ENCODE measurements around the gene LMTK3. TPM values are rescaled to one million over a fixed set of nuclear protein-coding genes. Genes with fewer than 3 reads are reported as not detected.

Gene LMTK3
- total and polyA plus RNA-seq, 2 experiments from 2014 or later: 1.6 to 11.8 TPM

DNA sequence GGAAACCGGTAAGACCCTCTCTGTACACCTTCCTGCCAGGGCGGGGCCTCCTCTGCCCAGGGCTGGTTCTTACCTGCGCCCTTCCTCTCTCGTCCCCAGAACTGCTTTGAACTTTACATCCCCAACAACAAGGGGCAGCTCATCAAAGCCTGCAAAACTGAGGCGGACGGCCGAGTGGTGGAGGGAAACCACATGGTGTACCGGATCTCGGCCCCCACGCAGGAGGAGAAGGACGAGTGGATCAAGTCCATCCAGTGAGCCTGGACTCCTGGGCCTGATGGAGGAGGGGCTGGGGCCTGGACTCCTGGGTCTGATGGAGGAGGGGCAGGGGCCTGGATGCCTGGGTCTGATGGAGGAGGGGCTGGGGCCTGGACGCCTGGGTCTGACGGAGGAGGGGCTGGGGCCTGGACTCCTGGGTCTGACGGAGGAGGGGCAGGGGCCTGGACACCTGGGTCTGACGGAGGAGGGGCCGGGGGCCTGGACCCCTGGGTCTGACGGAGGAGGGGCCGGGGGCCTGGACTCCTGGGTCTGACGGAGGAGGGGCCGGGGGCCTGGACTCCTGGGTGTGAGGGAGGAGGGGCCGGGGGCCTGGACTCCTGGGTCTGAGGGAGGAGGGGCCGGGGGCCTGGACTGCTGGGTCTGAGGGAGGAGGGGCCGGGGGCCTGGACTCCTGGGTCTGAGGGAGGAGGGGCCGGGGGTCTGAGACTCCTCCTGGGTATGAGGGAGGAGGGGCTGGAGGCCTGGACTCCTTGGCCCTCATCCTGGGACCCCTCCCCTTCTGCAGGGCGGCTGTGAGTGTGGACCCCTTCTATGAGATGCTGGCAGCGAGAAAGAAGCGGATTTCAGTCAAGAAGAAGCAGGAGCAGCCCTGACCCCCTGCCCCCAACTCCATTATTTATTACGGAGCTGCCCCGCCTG is 33.0 kb downstream of the LMTK3 start:
- Histone ChIP-seq H3K36me3 (ENCODE audit: insufficient read depth) (peaks cover 23% of the 10 kb centered on the region), H3K4me1 (ENCODE audit: insufficient read depth) (peaks cover 12% of the 10 kb centered on the region; the same call in 1 of the 2 replicates), H3K9me2 (ENCODE audit: insufficient read depth) (no peaks in the 10 kb centered on the region), H3K27me3 (ENCODE audit: insufficient read depth) (no peaks in the 10 kb centered on the region), H4K20me1 (replicated peaks; ENCODE audit: insufficient read depth) (peaks cover 5% of the 10 kb centered on the region; the same call in 1 of the 2 replicates), H3K4me3 (no peak overlapping the region), H3F3A (replicated peaks; ENCODE audit: low read depth) (peaks cover 26% of the 10 kb centered on the region), H3K27ac (ENCODE audit: low read depth) (no peak overlapping the region), H3K79me2 (replicated peaks; ENCODE audit: insufficient read depth) (no peaks in the 10 kb centered on the region), H2AFZ (no peak overlapping the region), H3K4me2 (no peak overlapping the region)
- Mint-ChIP-seq H3K27me3 (ENCODE audit: insufficient read depth, low read depth, poor library complexity) (peaks cover 33% of the 10 kb centered on the region), H3K9me3 (no peaks in the 10 kb centered on the region; the same call in 2 of the 3 replicates), H3K4me1 (peaks cover 24% of the 10 kb centered on the region), H3K27ac (no peak overlapping the region), H3K4me3 (no peak overlapping the region), H3K36me3 (ENCODE audit: low read depth) (peaks cover 45% of the 10 kb centered on the region)
- TF ChIP-seq ZNF331 (CRISPR knock-in tag; IDR thresholded peaks at IDR 0.05; ENCODE audit: low read depth) (no peak), ZNF114 (CRISPR knock-in tag; IDR thresholded peaks at IDR 0.05) (no peak), ETS1 (IDR thresholded peaks at IDR 0.05) (no peak), EZH2phosphoT487 (IDR thresholded peaks at IDR 0.05; ENCODE audit: unreplicated experiment) (no peak), CTCF (conservative IDR thresholded peaks at IDR 0.05; ENCODE audit: low read depth in 2 of 2) (no peak), CREB1 (CRISPR knock-in tag; IDR thresholded peaks at IDR 0.05; ENCODE audit: low read depth) (no peak), JUNB (IDR thresholded peaks at IDR 0.05; ENCODE audit: unreplicated experiment) (no peak)
- ATAC-seq (no peak), DNase-seq (ENCODE audit: low spot score) (no peak)

DNA sequence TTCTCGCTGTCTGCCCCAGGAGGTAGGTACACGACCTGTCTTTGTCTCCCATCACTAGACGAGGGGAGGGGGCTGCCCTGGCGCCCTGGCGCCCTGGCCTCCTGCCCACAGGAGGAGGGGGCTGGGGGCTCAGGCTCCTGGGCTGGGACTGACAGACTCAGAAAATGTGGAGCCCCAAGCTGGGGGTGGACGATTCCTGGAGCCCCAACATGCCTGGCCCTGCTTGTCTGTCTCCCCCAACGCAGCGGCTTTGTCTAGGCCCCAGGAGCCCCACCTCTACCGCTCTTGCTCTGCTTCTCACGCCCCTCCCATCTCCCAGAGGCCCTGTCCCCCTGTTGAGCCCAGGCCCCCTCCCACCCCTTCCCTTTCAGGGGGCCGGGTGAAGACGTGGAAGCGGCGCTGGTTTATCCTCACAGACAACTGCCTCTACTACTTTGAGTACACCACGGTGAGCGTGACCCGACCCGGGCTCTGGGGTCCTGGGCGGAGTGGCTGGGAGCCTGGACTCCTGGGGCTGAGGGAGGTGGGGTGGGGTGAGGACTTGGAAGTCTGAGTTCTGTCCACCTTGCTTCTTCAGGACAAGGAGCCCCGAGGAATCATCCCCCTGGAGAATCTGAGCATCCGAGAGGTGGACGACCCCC is 33.8 kb downstream of the LMTK3 start:
- peaks cover 29% of the 10 kb centered on the region for H3K36me3 ChIP-seq (ENCODE audit: insufficient read depth)
- peaks cover 24% of the 10 kb centered on the region for H3K4me1 Mint-ChIP-seq
- H3K4me1 ChIP-seq (ENCODE audit: insufficient read depth): peaks cover 12% of the 10 kb centered on the region; the same call in 1 of the 2 replicates
- H3K27me3 ChIP-seq (ENCODE audit: insufficient read depth): no peaks in the 10 kb centered on the region
- H4K20me1 ChIP-seq (replicated peaks; ENCODE audit: insufficient read depth): peaks cover 5% of the 10 kb centered on the region; the same call in 1 of the 2 replicates
- no peak overlapping the region for H3K4me3 Mint-ChIP-seq
- H3K27me3 Mint-ChIP-seq (ENCODE audit: insufficient read depth, low read depth, poor library complexity): peaks cover 36% of the 10 kb centered on the region
- no peaks in the 10 kb centered on the region for H3K79me2 ChIP-seq (replicated peaks; ENCODE audit: insufficient read depth)
- H2AFZ ChIP-seq: no peak overlapping the region
- ATAC-seq (no peak), DNase-seq (ENCODE audit: low spot score) (no peak)
- no peaks in the 10 kb centered on the region; the same call in 2 of the 3 replicates for H3K9me3 Mint-ChIP-seq
- no peak overlapping the region for H3K27ac ChIP-seq (ENCODE audit: low read depth)
- no peak overlapping the region for H3K4me2 ChIP-seq
- H3K36me3 Mint-ChIP-seq (ENCODE audit: low read depth): peaks cover 53% of the 10 kb centered on the region
- H3K4me3 ChIP-seq: no peak overlapping the region
- H3K27ac Mint-ChIP-seq: no peak overlapping the region
- H3F3A ChIP-seq (replicated peaks; ENCODE audit: low read depth): peaks cover 33% of the 10 kb centered on the region
- no peaks in the 10 kb centered on the region for H3K9me2 ChIP-seq (ENCODE audit: insufficient read depth)
- TF ChIP-seq EZH2phosphoT487 (IDR thresholded peaks at IDR 0.05; ENCODE audit: unreplicated experiment) (no peak), POLR2AphosphoS5 (IDR thresholded peaks at IDR 0.05; ENCODE audit: low read depth) (no peak), NANOG (IDR thresholded peaks at IDR 0.05; ENCODE audit: borderline replicate concordance) (no peak), ZNF462 (CRISPR knock-in tag; IDR thresholded peaks at IDR 0.05) (no peak), EZH2 (IDR thresholded peaks at IDR 0.05; ENCODE audit: low read depth, unreplicated experiment) (no peak)

Data from GM23338 (cell line).